IMR-90 (cell line): ENCODE results near the gene PRCD.

ENCODE experiments used
- BHLHE40 ChIP-seq: fragments of 150-350 bp; IDR thresholded peaks from 2 replicates; pipeline ENCODE4 v1.6.1; 2016; ENCODE audit warnings: mild to moderate bottlenecking, low read depth, low read length
- CEBPB ChIP-seq: IDR thresholded peaks from 2 replicates; pipeline ENCODE4 v1.6.1; 2012; ENCODE audit warnings: low read depth, low read length, improper control_type of control experiment
- FOS ChIP-seq: fragments of 150-350 bp; IDR thresholded peaks from 2 replicates; pipeline ENCODE4 v1.6.1; 2016; ENCODE audit warnings: low read depth, low read length
- MAFK ChIP-seq: IDR thresholded peaks from 2 replicates; pipeline ENCODE4 v1.6.1; 2012; ENCODE audit warnings: low read depth, low read length, improper control_type of control experiment
- MAZ ChIP-seq: IDR thresholded peaks from 2 replicates; pipeline ENCODE4 v1.6.1; 2012; ENCODE audit warnings: low read depth, mild to moderate bottlenecking, low read length, improper control_type of control experiment, moderate library complexity, borderline replicate concordance
- MXI1 ChIP-seq: IDR thresholded peaks from 2 replicates; pipeline ENCODE4 v1.6.1; 2012; ENCODE audit warnings: low read depth, mild to moderate bottlenecking, low read length, moderate library complexity, borderline replicate concordance
- NFE2L2 ChIP-seq: fragments of 150-350 bp; IDR thresholded peaks from 2 replicates; pipeline ENCODE4 v1.6.1; 2016; ENCODE audit warnings: low read depth, mild to moderate bottlenecking, low read length
- POLR2A ChIP-seq: IDR thresholded peaks from 2 replicates; pipeline ENCODE4 v1.6.1; 2012; ENCODE audit warnings: mild to moderate bottlenecking, low read depth, low read length
- RAD21 ChIP-seq: IDR thresholded peaks from 2 replicates; pipeline ENCODE4 v1.6.1; 2012; ENCODE audit warnings: low read length, improper control_type of control experiment
- RCOR1 ChIP-seq: IDR thresholded peaks from 2 replicates; pipeline ENCODE4 v1.6.1; 2012; ENCODE audit warnings: mild to moderate bottlenecking, low read length, improper control_type of control experiment; ENCODE audit not compliant: insufficient replicate concordance
- RFX5 ChIP-seq: IDR thresholded peaks from 2 replicates; pipeline ENCODE4 v1.8.0; 2012; ENCODE audit warnings: low read depth, mild to moderate bottlenecking, low read length, moderate library complexity
- SMC3 ChIP-seq: fragments of 150-350 bp; IDR thresholded peaks from 2 replicates; pipeline ENCODE4 v1.6.1; 2016; ENCODE audit warnings: low read depth, mild to moderate bottlenecking, antibody characterized with exemption, low read length, moderate library complexity
- TF ChIP-seq, protein P1 (sequence below): conservative IDR thresholded peaks from 2 replicates; pipeline ENCODE4 v1.5.1; 2012; ENCODE audit warnings: mild to moderate bottlenecking, low read depth, low read length, improper control_type of control experiment
- TF ChIP-seq, protein P2 (sequence below): fragments of 150-350 bp; IDR thresholded peaks from 2 replicates; pipeline ENCODE4 v1.6.1; 2017; ENCODE audit warnings: mild to moderate bottlenecking, antibody characterized with exemption, low read length, low read depth

DNA sequence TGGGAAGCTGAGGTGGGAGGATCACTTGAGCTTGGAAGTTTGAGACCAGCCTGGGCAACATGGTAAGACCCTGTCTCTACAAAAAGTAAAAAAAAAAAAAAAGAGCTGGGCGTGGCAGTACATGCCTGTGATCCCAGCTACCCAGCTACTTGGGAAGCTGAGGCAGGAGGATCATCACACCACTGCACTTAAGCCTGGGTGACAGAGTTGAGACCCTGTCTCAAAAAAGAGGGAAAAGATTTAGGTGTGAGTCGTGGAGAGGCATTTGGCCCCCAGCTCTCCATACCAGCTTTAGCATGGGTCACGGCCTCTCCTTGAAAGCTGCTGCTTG is 26.7 kb downstream of the PRCD start:
- TF ChIP-seq, protein P1, sequence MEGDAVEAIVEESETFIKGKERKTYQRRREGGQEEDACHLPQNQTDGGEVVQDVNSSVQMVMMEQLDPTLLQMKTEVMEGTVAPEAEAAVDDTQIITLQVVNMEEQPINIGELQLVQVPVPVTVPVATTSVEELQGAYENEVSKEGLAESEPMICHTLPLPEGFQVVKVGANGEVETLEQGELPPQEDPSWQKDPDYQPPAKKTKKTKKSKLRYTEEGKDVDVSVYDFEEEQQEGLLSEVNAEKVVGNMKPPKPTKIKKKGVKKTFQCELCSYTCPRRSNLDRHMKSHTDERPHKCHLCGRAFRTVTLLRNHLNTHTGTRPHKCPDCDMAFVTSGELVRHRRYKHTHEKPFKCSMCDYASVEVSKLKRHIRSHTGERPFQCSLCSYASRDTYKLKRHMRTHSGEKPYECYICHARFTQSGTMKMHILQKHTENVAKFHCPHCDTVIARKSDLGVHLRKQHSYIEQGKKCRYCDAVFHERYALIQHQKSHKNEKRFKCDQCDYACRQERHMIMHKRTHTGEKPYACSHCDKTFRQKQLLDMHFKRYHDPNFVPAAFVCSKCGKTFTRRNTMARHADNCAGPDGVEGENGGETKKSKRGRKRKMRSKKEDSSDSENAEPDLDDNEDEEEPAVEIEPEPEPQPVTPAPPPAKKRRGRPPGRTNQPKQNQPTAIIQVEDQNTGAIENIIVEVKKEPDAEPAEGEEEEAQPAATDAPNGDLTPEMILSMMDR: no peak
- TF ChIP-seq POLR2A (no peak), CEBPB (no peak), RAD21 (no peak), RFX5 (no peak), MXI1 (no peak), MAZ (no peak), SMC3 (no peak), MAFK (no peak), FOS (no peak), RCOR1 (no peak), NFE2L2 (no peak), BHLHE40 (no peak)
- TF ChIP-seq, protein P2, sequence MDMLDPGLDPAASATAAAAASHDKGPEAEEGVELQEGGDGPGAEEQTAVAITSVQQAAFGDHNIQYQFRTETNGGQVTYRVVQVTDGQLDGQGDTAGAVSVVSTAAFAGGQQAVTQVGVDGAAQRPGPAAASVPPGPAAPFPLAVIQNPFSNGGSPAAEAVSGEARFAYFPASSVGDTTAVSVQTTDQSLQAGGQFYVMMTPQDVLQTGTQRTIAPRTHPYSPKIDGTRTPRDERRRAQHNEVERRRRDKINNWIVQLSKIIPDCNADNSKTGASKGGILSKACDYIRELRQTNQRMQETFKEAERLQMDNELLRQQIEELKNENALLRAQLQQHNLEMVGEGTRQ: no peak
